Left renal cortex interstitium (tissue), 4 donors: ENCODE data around the gene ZNF346. TPM values are rescaled to one million over a fixed set of nuclear protein-coding genes. Genes with fewer than 3 reads are reported as not detected.
"Not testable (repeated sequence)": the region's sequence is repeated elsewhere in the genome, so short reads cannot be mapped to it uniquely, and the experiment has no call there.

Source experiments
- DNase-seq, 4 donors: peaks; one replicate each; pipeline ENCODE4 v3.0.0-alpha.2; 2013; ENCODE audit warnings: low read depth in 4 of 4, low spot score in 2 of 4, missing footprints in 1 of 4
- polyA plus RNA-seq, 4 donors: library from polyadenylated mRNA; unstranded; fragments of 120-200 nt; gene quantifications; one replicate each; pipeline ENCODE4 v1.2.1, GENCODE V29; 2013; ENCODE audit not compliant: insufficient read length in 4 of 4

The ZNF346 gene
- polyA plus RNA-seq = 10 to 100 TPM; 19.6 to 30.4 (median 24.7) TPM

DNA sequence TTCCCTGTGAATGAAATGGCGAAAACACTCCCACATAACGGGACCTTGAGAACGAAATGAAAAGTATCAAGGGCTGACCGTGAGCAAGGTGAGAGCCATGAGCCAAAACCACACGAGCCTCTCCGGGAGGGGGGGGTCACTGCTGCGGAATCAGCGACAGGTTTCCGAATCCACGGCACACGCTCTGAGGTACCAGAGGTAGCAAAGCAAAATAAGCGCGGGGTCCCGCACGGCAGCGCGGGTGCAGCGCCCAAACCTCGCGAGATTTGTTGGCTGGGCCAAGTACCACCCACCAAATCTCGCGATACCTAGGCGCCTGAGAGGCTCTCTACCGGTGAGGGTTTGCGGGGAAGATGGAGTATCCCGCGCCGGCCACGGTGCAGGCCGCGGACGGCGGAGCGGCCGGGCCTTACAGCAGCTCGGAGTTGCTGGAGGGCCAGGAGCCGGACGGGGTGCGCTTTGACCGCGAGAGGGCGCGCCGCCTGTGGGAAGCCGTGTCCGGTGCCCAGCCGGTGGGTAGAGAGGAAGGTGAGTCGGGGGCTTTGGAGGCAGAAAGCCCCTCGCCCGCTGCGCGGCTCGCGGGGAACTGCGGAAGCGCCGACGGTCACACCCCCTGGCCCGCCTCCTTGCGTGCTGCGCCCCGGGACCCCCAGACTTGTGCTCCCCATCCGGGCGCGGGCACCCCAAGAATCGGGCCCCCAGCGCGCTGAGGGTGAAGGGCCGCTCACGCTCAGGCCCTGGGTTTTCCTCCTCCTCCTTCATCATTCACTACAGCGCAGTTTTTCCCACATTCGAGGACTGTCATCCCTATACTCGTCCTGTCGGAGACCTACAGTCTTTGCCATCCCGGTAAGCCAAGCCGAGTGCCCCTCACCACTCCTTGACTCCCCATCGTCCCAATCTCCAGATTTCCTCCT is at the start of gene ZNF346:
Gene ZNF346 (plus strand): TSS at position 311 of the 917 bp plus-strand sequence. CDS start 43 bp downstream, at position 354.
- peak; percentile 80 to 94 (median 90) for DNase-seq

GRCh38 chr5:176979669-176980068 is 42.8 kb upstream of the ZNF346 start:
- no peak for DNase-seq

DNA sequence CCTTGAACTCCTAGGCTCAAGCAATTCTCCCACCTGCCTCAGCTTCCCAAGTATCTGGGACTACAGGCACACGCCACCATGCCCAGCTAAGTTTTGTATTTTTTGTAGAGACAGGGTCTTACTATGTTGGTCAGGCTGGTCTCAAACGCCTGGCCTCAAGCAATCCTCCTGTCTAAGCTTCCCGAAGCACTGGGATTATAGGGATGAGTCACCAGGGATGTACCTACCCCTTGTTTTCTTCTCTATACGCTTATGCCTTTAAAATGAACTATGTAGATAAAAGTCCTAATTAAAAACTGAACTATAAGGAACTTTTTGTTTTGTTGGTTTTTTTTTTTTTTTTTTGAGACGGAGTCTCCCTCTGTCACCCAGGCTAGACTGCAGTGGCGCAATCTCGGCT is 41.7 kb upstream of the ZNF346 start:
- no peak for DNase-seq

DNA sequence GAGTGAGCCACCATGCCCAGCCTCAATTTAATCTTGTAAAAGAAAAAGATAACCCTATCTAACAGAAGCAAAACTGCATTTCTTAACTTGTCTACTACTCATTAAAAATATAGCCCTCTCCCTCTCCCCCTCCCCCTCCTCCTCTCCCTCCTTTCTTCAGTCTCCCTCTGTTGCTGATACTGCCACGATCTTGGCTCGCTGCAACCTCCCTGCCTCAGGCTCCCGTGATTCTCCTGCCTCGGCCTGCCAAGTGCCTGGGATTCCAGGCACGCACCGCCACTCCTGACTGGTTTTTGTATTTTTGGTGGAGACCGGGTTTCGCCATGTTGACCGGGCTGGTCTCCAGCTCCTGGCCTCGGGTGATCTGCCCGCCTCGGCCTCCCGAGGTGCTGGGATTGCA is 39.4 kb upstream of the ZNF346 start:
- not testable (repeated sequence) for DNase-seq

- DNase-seq = not testable (repeated sequence)
Measured at GRCh38 chr5:176983593-176983992, 38.9 kb upstream of the ZNF346 start.

- not testable (repeated sequence) for DNase-seq
Measured at GRCh38 chr5:176984176-176984575, 38.3 kb upstream of the ZNF346 start.

- no peak for DNase-seq
Measured at GRCh38 chr5:176985516-176985915, 37.0 kb upstream of the ZNF346 start.

- DNase-seq = no peak
Measured at GRCh38 chr5:176986280-176986679, 36.2 kb upstream of the ZNF346 start.

DNA sequence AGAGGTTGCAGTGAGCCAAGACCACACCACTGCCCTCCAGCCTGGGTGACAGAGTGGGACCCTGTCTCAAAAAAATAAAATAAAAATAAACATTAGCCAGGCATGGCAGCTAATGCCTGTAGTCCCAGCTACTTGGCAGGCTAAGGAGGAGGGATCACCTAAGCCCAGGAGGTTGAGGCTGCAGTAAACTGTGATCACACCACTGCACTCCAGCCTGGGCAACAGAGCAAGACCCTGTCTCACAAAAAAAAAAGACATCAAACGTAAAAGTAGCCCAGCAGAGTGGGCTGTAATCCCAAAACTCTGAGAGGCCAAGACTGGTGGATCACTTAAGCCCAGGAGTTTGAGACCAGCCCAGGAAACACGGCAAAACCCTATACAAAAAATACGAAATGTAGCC is 34.9 kb upstream of the ZNF346 start:
- no peak for DNase-seq

GRCh38 chr5:176993081-176993480 is 29.4 kb upstream of the ZNF346 start:
- not testable (repeated sequence) for DNase-seq

- no peak for DNase-seq
Measured at GRCh38 chr5:176994460-176995121, 27.9 kb upstream of the ZNF346 start.

DNA sequence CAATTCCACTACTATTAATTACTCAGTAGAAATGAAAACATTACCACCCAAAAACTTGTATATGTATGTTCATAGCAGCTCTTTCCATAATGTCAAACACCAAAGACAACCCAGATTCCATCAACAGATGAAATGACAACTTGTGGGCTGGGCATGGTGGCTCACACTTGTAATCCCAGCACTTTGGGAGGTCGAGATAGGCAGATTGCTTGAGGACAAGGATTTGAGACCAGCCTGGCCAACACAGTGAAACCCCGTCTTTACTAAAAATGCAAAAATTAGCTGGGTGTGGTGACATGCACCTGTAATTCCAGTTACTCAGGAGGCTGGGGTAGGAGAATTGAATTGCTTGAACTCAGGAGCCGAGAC is 27.4 kb upstream of the ZNF346 start:
- no peak for DNase-seq

DNA sequence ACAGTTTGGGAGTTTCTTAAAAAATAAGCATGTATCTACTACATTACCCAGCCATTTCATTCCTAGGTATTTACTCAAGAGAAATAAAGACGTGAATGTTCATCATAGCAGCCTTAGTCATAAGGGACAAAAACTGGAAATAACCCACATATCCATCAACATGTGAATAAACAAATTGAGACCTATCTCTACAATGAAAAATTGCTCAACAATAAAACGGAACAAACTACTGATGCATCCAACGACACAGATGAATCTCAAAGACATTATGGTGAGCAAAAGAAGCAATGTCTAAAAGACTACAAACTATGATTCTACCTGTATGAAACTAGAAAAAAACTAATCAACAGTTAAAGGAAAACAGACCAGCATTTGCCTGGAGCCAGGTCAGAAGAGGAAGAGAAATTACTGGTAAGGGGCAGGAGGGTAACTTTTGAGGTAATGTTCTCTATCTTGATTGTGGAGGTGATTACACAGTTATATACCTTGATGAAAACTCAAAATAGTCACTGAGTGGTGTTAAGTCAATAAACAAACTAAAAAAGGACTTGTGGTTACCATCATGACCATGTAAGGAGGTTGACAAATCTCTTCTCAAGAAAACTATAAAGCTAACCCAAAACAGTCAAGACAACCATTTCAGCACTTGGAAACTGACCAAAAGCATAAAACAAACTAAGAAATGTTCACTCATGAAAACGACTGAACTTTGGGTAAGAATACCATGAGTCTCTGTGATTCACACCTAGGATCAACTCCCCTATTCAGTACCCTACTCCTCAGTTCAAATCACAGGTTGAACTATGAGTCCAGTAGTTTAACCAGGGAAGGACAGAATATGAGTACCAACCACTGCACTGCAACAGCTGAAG is 26.4 kb upstream of the ZNF346 start:
- no peak for DNase-seq

DNA sequence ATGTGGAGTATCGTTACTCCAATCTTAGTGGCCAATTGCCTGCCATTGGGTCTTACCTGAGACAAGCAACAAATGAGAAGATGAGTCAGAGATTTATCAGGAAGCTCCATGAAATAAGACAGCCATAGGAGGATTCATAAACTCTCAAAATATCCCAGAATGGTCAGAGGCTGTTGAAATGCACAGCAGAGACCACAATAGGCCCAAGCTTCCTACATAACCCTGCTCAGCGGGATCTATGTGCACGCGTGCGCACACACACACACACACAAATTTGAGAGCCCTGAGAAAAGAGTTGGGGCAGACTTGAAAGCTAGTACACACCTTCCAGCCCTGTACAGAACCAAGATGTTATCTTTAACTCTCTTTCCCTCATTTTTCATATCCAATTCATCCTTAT is 25.7 kb upstream of the ZNF346 start:
- no peak for DNase-seq

GRCh38 chr5:176998828-176999227 is 23.7 kb upstream of the ZNF346 start:
- no peak for DNase-seq

GRCh38 chr5:176999526-176999925 is 23.0 kb upstream of the ZNF346 start:
- DNase-seq = not testable (repeated sequence)

GRCh38 chr5:177003649-177004048 is 18.8 kb upstream of the ZNF346 start:
- DNase-seq = no peak

- no peak for DNase-seq
Measured at GRCh38 chr5:177004961-177005360, 17.5 kb upstream of the ZNF346 start.

DNA sequence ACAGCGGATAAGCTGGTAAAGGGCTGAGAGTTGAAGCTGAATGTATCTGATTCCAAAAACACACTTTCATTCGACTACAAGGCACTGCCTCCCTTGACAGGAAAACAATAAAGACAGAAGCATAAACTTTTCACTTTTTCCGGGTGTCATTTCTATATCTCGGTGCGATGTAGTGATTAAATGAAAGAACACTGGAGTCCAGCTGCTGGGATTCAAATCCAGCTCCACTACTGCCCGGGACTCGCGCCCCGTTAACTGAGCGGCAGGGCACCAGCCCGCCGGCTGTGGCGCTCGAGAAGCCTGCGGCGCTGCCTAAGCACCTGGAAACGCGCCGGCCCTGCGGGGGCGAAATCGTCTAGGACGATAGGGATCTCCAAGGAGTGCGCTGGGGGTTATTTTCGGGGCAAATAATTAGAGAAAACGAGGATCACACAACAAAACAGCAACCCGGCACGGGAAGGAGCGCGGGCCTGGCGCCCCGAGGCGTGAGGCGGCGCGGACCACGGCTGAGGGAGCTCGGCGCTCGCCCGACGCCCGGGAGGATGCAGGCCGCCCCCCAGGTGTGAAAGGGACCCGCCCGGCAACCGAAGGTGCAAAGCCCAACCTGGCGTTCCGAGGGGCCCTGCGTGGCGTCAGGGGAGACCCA is 16.8 kb upstream of the ZNF346 start:
- peak in 2 of 4 donors; percentile 34 to 49 for DNase-seq

GRCh38 chr5:177006265-177006972 is 16.1 kb upstream of the ZNF346 start, which contains the start of gene UIMC1:
TSS of gene UIMC1 (minus strand) at chr5:177006779. CDS start at chr5:176982615, 24,164 bp downstream.
- peak; percentile 83 to 90 (median 86) for DNase-seq
